Nephron (organoid): ENCODE measurements around the gene NKD1.

Source experiments
- H3K27ac Mint-ChIP-seq, 3 experiments: 2 replicates each; pipeline ENCODE4 v1.8.0; 2020; ENCODE audit warnings: mixed read lengths in 3 of 3, mild to moderate bottlenecking in 2 of 3, moderate library complexity in 1 of 3
- H3K27me3 Mint-ChIP-seq: 2 replicates; pipeline ENCODE4 v1.8.0; 2021; ENCODE audit warnings: low read depth, mild to moderate bottlenecking, moderate library complexity, mixed read lengths
- H3K36me3 Mint-ChIP-seq: 2 replicates; pipeline ENCODE4 v1.8.0; 2020; ENCODE audit warnings: low read depth, mixed read lengths
- H3K4me1 Mint-ChIP-seq: 2 replicates; pipeline ENCODE4 v1.8.0; 2020; ENCODE audit warnings: mixed read lengths
- H3K4me3 Mint-ChIP-seq, 3 experiments: 2 replicates each; pipeline ENCODE4 v1.8.0; 2020; ENCODE audit warnings: mild to moderate bottlenecking in 3 of 3, mixed read lengths in 3 of 3, moderate library complexity in 2 of 3
- H3K9me3 Mint-ChIP-seq: 2 replicates; pipeline ENCODE4 v1.8.0; 2020; ENCODE audit warnings: mixed read lengths
- CTCF ChIP-seq, 3 experiments: fragments of 200-600 bp; sonication (generic); IDR thresholded peaks; one replicate each; pipeline ENCODE4 v1.5.0; 2021; ENCODE audit warnings: antibody characterized with exemption in 3 of 3; ENCODE audit not compliant: unreplicated experiment in 3 of 3

The NKD1 gene

GRCh38 chr16:50550035-50550434 lies 1.8 kb downstream of the NKD1 start:
- Mint-ChIP-seq H3K4me3 (peak overlapping the region; percentile 85 to 90 (median 89)), H3K4me1 (peaks cover 26% of the 10 kb centered on the region), H3K27me3 (peaks cover 39% of the 10 kb centered on the region), H3K27ac (peak overlapping the region; percentile 48 to 68 (median 67)), H3K36me3 (peaks cover 27% of the 10 kb centered on the region), H3K9me3 (no peaks in the 10 kb centered on the region)
- TF ChIP-seq CTCF (IDR thresholded peaks at IDR 0.05; ENCODE audit: unreplicated experiment in 3 of 3): no peak

GRCh38 chr16:50550866-50551641 lies 2.9 kb downstream of the NKD1 start:
- Mint-ChIP-seq H3K27ac (peak overlapping the region; percentile 48 to 68 (median 67)), H3K4me3 (peak overlapping the region; percentile 85 to 90 (median 89)), H3K9me3 (no peaks in the 10 kb centered on the region), H3K27me3 (peaks cover 29% of the 10 kb centered on the region), H3K36me3 (peaks cover 37% of the 10 kb centered on the region), H3K4me1 (peaks cover 21% of the 10 kb centered on the region)
- TF ChIP-seq CTCF (IDR thresholded peaks at IDR 0.05; ENCODE audit: unreplicated experiment in 3 of 3): no peak

GRCh38 chr16:50552476-50553101 lies 4.4 kb downstream of the NKD1 start:
- Mint-ChIP-seq H3K4me3 (peak overlapping the region in 2 of 3 experiments; percentile 16 to 24), H3K9me3 (peaks cover 12% of the 10 kb centered on the region), H3K4me1 (peaks cover 21% of the 10 kb centered on the region), H3K27ac (no peak overlapping the region), H3K36me3 (peaks cover 51% of the 10 kb centered on the region), H3K27me3 (peaks cover 23% of the 10 kb centered on the region)
- TF ChIP-seq CTCF (IDR thresholded peaks at IDR 0.05; ENCODE audit: unreplicated experiment in 3 of 3): no peak

GRCh38 chr16:50553182-50553710 lies 5.0 kb downstream of the NKD1 start:
- peaks cover 23% of the 10 kb centered on the region for H3K4me1 Mint-ChIP-seq
- no peak for TF ChIP-seq CTCF (IDR thresholded peaks at IDR 0.05; ENCODE audit: unreplicated experiment in 3 of 3)
- H3K9me3 Mint-ChIP-seq: peaks cover 12% of the 10 kb centered on the region
- peak overlapping the region in 1 of 3 experiments; percentile 27 for H3K4me3 Mint-ChIP-seq
- peaks cover 23% of the 10 kb centered on the region for H3K27me3 Mint-ChIP-seq
- no peak overlapping the region for H3K27ac Mint-ChIP-seq
- peaks cover 56% of the 10 kb centered on the region for H3K36me3 Mint-ChIP-seq

GRCh38 chr16:50553731-50554360 lies 5.7 kb downstream of the NKD1 start:
- peak overlapping the region in 1 of 3 experiments; percentile 31 for H3K4me3 Mint-ChIP-seq
- H3K36me3 Mint-ChIP-seq: peaks cover 59% of the 10 kb centered on the region
- peaks cover 12% of the 10 kb centered on the region for H3K9me3 Mint-ChIP-seq
- peaks cover 25% of the 10 kb centered on the region for H3K4me1 Mint-ChIP-seq
- H3K27ac Mint-ChIP-seq: no peak overlapping the region
- H3K27me3 Mint-ChIP-seq: peaks cover 22% of the 10 kb centered on the region
- no peak for TF ChIP-seq CTCF (IDR thresholded peaks at IDR 0.05; ENCODE audit: unreplicated experiment in 3 of 3)
